MM.1S (cell line): ENCODE data around the gene USP38.

ENCODE experiments used
- DNase-seq: peaks from one replicate; pipeline ENCODE4 v3.0.0-alpha.2; 2015
- H2AFZ ChIP-seq: fragments of 300-600 bp; sonication (generic); 2 replicates; pipeline ENCODE4 v1.6.0; 2016; ENCODE audit warnings: antibody characterized with exemption, low read length
- H3F3A ChIP-seq: fragments of 300-600 bp; sonication (generic); 2 replicates; pipeline ENCODE4 v1.6.1; 2016; ENCODE audit warnings: mild to moderate bottlenecking, antibody characterized with exemption, low read length, moderate library complexity, mixed read lengths; ENCODE audit not compliant: insufficient read depth
- H3K27ac ChIP-seq: fragments of 300-600 bp; sonication (generic); 2 replicates; pipeline ENCODE4 v1.5.1; 2016; ENCODE audit warnings: mild to moderate bottlenecking, low read length
- H3K27me3 ChIP-seq: fragments of 300-600 bp; sonication (generic); replicated peaks from 2 replicates; pipeline ENCODE4 v1.6.0; 2016; ENCODE audit warnings: low read length; ENCODE audit not compliant: insufficient read depth
- H3K36me3 ChIP-seq: fragments of 300-600 bp; sonication (generic); replicated peaks from 2 replicates; pipeline ENCODE4 v1.6.1; 2016; ENCODE audit warnings: mild to moderate bottlenecking, low read length, mixed read lengths; ENCODE audit not compliant: insufficient read depth
- H3K4me1 ChIP-seq: fragments of 300-600 bp; sonication (generic); 2 replicates; pipeline ENCODE4 v1.6.1; 2016; ENCODE audit warnings: low read length, mixed read lengths
- H3K4me2 ChIP-seq: fragments of 300-600 bp; sonication (generic); 2 replicates; pipeline ENCODE4 v1.6.0; 2016; ENCODE audit warnings: low read depth, low read length
- H3K4me3 ChIP-seq: fragments of 300-600 bp; sonication (generic); 2 replicates; pipeline ENCODE4 v1.5.1; 2016; ENCODE audit warnings: low read length, mixed read lengths
- H3K79me2 ChIP-seq: fragments of 300-600 bp; sonication (generic); 2 replicates; pipeline ENCODE4 v1.6.1; 2016; ENCODE audit warnings: mixed run types, low read length, mixed read lengths
- H3K9ac ChIP-seq: fragments of 300-600 bp; sonication (generic); 2 replicates; pipeline ENCODE4 v1.6.1; 2016; ENCODE audit warnings: low read length, mixed read lengths
- H3K9me2 ChIP-seq: fragments of 300-600 bp; sonication (generic); replicated peaks from 2 replicates; pipeline ENCODE4 v1.6.1; 2016; ENCODE audit warnings: mild to moderate bottlenecking, low read length, mixed read lengths; ENCODE audit not compliant: insufficient read depth
- H3K9me3 ChIP-seq: fragments of 300-600 bp; sonication (generic); replicated peaks from 2 replicates; pipeline ENCODE4 v1.6.1; 2016; ENCODE audit warnings: mild to moderate bottlenecking, low read length, mixed read lengths; ENCODE audit not compliant: insufficient read depth
- H4K20me1 ChIP-seq: fragments of 300-600 bp; sonication (generic); 2 replicates; pipeline ENCODE4 v1.6.1; 2016; ENCODE audit warnings: mild to moderate bottlenecking, low read length, moderate library complexity, mixed read lengths; ENCODE audit not compliant: insufficient read depth
- CTCF ChIP-seq: fragments of 300-600 bp; sonication (generic); IDR thresholded peaks from 2 replicates; pipeline ENCODE4 v1.5.1; 2016; ENCODE audit warnings: antibody characterized with exemption, low read length, mixed read lengths
- EZH2 ChIP-seq: fragments of 300-600 bp; sonication (generic); optimal IDR thresholded peaks from 2 replicates; pipeline ENCODE3; 2017; ENCODE audit warnings: low read depth, mild to moderate bottlenecking, antibody characterized with exemption, low read length, mixed read lengths
- EZH2phosphoT487 ChIP-seq: fragments of 300-600 bp; sonication (generic); IDR thresholded peaks from 2 replicates; pipeline ENCODE4 v1.6.1; 2018; ENCODE audit warnings: antibody characterized with exemption, low read length

USP38 gene

GRCh38 chr4:143188136-143189088 is 3.7 kb downstream of the USP38 start:
- Histone ChIP-seq H3K79me2 (peaks cover 88% of the 10 kb centered on the region), H3K4me1 (peaks cover 19% of the 10 kb centered on the region), H3F3A (peaks cover 21% of the 10 kb centered on the region), H3K9me3 (no peaks in the 10 kb centered on the region), H3K27me3 (no peaks in the 10 kb centered on the region), H3K9ac (peak overlapping the region; percentile 84; the same call in 1 of the 2 replicates), H4K20me1 (peaks cover 13% of the 10 kb centered on the region; the same call in 1 of the 2 replicates), H2AFZ (no peak overlapping the region), H3K4me3 (peak overlapping the region; percentile 95), H3K9me2 (no peaks in the 10 kb centered on the region), H3K27ac (no peak overlapping the region), H3K4me2 (peak overlapping the region; percentile 88), H3K36me3 (no peaks in the 10 kb centered on the region; the same call in 1 of the 2 replicates)
- TF ChIP-seq EZH2phosphoT487 (no peak), EZH2 (no peak), CTCF (no peak)
- no peak for DNase-seq

- Histone ChIP-seq H3F3A (peaks cover 21% of the 10 kb centered on the region), H2AFZ (no peak overlapping the region), H3K4me1 (peaks cover 15% of the 10 kb centered on the region; the same call in 1 of the 2 replicates), H4K20me1 (peaks cover 13% of the 10 kb centered on the region; the same call in 1 of the 2 replicates), H3K9me3 (no peaks in the 10 kb centered on the region), H3K36me3 (no peaks in the 10 kb centered on the region; the same call in 1 of the 2 replicates), H3K4me3 (peak overlapping the region; percentile 95), H3K9ac (no peak overlapping the region), H3K27ac (peak overlapping the region; percentile 11; the same call in 1 of the 2 replicates), H3K4me2 (peak overlapping the region; percentile 88), H3K9me2 (no peaks in the 10 kb centered on the region), H3K27me3 (no peaks in the 10 kb centered on the region), H3K79me2 (peaks cover 95% of the 10 kb centered on the region)
- peak; percentile 46 for DNase-seq
- TF ChIP-seq EZH2 (no peak), EZH2phosphoT487 (no peak), CTCF (no peak)
These were observed 4.8 kb downstream of the USP38 start for GRCh38 chr4:143189528-143189927.

- Histone ChIP-seq H3K9me2 (no peaks in the 10 kb centered on the region), H3K27me3 (no peaks in the 10 kb centered on the region), H2AFZ (no peak overlapping the region), H3K9ac (no peak overlapping the region), H3K4me1 (no peaks in the 10 kb centered on the region), H3K4me2 (no peak overlapping the region), H3K27ac (no peak overlapping the region), H4K20me1 (0 out of 2 replicates have a peak, but pooled peaks cover 7% of the 10 kb centered on the region), H3K36me3 (peaks cover 16% of the 10 kb centered on the region), H3F3A (no peaks in the 10 kb centered on the region), H3K4me3 (no peak overlapping the region), H3K9me3 (no peaks in the 10 kb centered on the region), H3K79me2 (peaks cover 75% of the 10 kb centered on the region)
- TF ChIP-seq EZH2phosphoT487, result no peak
- no peak for TF ChIP-seq EZH2
- TF ChIP-seq CTCF, result no peak
- no peak for DNase-seq
These were observed 10.9 kb downstream of the USP38 start for GRCh38 chr4:143195581-143195980.
